GM13977 (cell line): ENCODE results near the gene LUZP1.

ENCODE experiments used
- DNase-seq: peaks from one replicate; pipeline ENCODE4 v3.0.0; 2012; ENCODE audit warnings: low spot score
- in situ Hi-C: fragments of 300-500 bp; cut with MboI; formaldehyde crosslinking; loops from one replicate; pipeline ENCODE4 v1.12.0; 2022; ENCODE audit warnings: low sequenced_read_pairs, low pct_unique_long_range_greater_than_20kb, mixed read lengths, inconsistent platforms; ENCODE audit not compliant: unreplicated experiment
- TF ChIP-seq, protein P1 (sequence below): IDR thresholded peaks from 2 replicates; pipeline ENCODE4 v1.5.1; 2012; ENCODE audit warnings: mild to moderate bottlenecking, control low read depth; ENCODE audit not compliant: insufficient read depth; ENCODE audit errors: extremely low read depth, missing control alignments

The LUZP1 gene

GRCh38 chr1:23169195-23169575 lies 529 bp upstream of the LUZP1 start:
- no peak for DNase-seq
- in situ Hi-C loops, result no loop called here
- TF ChIP-seq, protein P1, sequence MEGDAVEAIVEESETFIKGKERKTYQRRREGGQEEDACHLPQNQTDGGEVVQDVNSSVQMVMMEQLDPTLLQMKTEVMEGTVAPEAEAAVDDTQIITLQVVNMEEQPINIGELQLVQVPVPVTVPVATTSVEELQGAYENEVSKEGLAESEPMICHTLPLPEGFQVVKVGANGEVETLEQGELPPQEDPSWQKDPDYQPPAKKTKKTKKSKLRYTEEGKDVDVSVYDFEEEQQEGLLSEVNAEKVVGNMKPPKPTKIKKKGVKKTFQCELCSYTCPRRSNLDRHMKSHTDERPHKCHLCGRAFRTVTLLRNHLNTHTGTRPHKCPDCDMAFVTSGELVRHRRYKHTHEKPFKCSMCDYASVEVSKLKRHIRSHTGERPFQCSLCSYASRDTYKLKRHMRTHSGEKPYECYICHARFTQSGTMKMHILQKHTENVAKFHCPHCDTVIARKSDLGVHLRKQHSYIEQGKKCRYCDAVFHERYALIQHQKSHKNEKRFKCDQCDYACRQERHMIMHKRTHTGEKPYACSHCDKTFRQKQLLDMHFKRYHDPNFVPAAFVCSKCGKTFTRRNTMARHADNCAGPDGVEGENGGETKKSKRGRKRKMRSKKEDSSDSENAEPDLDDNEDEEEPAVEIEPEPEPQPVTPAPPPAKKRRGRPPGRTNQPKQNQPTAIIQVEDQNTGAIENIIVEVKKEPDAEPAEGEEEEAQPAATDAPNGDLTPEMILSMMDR, result no peak

GRCh38 chr1:23168079-23168444 lies 594 bp downstream of the LUZP1 start:
- in situ Hi-C loops, result no loop called here
- peak; percentile 66 for DNase-seq
- TF ChIP-seq, protein P1, result no peak

DNA sequence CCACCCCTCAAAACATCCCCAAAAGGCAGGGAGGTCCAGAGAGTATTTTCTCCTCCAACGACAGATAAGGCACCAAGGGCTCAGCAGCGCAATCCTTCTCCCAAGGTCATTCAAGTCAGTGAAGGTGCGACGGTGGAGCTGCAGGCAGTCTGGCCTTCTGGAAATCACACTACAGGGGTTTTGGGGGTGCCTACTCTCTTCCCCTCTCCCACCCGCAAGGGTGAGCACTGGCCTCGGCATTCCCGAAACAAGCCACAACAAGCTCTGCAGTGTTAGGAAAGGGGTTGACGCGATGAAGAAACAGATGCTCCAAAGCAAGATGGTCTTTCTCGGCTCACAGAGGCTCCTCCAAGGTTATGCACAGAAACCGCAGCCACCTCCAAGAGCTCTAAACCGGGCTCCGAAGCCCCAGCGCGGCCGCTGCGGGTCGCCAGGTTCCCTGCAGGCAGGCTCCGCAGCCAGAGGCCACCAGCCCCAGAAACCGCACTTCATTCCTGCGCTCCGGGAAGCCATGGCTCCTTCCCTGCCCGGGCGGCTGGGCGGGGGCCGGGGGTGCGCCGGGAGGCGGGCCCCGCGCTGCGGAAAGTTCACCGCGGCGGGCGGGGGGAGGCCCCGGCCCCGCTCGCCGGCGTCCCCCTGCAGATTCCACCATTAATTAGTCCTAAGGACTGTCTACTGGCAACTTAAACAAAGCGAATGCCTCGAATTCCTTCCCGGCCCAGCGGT lies 1.1 kb downstream of the LUZP1 start:
- DNase-seq, result peak; percentile 66
- TF ChIP-seq, protein P1, result no peak
- in situ Hi-C loops, result no loop called here

DNA sequence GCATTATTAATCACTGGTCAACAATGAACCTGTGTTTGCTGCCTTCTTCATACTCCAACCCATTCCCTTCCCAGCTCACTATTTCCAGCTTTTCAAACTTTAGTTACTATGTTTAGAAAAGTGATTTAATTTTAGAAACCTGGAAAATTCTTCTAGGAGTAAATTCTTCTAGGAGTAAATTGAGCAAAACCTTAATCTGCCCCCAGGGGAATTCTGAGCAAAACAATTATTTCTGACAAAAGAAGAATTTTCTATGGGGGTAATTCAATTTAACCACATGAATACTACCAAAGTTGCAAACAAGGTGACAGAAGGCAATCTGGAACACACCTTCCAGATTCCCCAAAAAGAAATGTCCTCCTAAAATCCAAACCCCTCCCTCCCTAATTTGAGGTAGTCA lies 1.8 kb downstream of the LUZP1 start:
- TF ChIP-seq, protein P1, result no peak
- in situ Hi-C loops, result no loop called here
- DNase-seq, result no peak

DNA sequence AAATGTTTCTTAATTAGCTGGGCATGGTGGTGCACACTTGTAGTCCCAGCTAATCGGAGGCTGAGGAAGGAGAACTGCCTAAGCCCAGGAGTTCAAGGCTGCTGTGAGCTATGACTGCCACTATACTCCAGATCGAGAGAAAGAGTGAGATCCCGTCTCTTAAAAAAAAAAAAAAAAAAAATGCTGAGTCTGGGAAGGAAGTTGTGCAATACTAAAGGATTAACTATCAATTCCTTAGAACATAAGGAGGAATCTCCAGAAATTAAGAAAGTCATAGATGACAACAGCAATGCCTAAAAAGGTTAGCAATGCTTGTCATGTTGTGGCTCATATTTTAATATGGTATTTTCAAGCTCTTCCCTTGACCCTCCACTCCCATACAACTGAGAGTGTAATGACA lies 5.3 kb downstream of the LUZP1 start:
- no peak for DNase-seq
- TF ChIP-seq, protein P1, result no peak
- in situ Hi-C loops, result no loop called here

DNA sequence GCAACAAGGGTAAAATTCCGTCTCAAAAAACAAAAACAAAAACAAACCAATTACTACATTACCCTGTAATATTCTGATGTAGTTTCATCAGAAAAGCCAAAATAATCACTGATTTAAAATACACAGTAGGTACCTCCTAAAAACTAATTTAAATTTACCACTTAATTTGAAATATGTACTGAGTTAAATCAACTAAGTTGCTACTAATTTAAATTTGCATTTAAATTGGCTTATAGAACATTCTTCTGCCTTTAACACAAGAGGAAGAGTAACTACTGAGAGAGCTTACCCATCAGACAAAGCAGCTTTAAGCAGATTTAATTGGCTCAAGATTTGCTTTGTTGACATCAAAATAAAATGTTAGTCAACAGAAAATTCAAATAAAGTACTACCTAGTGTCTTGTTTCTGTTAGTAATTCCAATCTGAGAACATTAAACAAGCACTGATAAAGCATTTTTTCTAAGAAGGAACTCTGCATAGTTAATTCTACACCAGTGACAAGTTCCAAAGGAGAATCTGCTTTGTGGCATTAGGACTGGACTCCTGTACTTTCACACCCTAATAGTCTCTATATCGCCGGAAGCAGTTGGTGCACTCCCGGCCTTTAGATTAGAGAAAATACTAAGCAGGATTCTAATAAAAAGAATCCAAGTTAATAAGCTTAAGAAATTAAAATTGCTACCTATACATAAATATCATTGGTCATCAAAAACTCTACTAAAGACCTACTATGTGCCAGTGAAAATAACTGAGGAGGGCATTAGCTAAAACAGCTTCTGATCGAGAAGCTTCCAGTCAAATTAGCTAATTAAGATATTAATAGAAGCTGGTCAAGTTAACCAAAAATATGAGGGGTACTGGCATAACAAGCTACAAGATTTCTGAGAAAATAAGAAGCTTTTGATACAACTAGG lies 8.4 kb downstream of the LUZP1 start:
- in situ Hi-C loops, result no loop called here
- DNase-seq, result no peak

More for the DNA sequence above, 8.4 kb downstream of the LUZP1 start:
- TF ChIP-seq, protein P1, result no peak
